M059J (cell line): ENCODE results near the gene DCLK1. TPM values are rescaled to one million over a fixed set of nuclear protein-coding genes. Genes with fewer than 3 reads are reported as not detected.
"Not testable (repeated sequence)": the region's sequence is repeated elsewhere in the genome, so short reads cannot be mapped to it uniquely, and the experiment has no call there.

Source experiments
- DNase-seq: peaks from one replicate; pipeline ENCODE4 v3.0.0-alpha.2; 2012; ENCODE audit warnings: low read depth
- total RNA-seq: library from RNA; depleted of rRNA; stranded (reverse); fragments of >200 nt; shearing (Covaris generic); gene quantifications from 2 replicates; pipeline ENCODE4 v1.2.3, GENCODE V29; 2014

DCLK1 gene
- total RNA-seq, 1 experiment from 2014 or later = 2.0 TPM

DNA sequence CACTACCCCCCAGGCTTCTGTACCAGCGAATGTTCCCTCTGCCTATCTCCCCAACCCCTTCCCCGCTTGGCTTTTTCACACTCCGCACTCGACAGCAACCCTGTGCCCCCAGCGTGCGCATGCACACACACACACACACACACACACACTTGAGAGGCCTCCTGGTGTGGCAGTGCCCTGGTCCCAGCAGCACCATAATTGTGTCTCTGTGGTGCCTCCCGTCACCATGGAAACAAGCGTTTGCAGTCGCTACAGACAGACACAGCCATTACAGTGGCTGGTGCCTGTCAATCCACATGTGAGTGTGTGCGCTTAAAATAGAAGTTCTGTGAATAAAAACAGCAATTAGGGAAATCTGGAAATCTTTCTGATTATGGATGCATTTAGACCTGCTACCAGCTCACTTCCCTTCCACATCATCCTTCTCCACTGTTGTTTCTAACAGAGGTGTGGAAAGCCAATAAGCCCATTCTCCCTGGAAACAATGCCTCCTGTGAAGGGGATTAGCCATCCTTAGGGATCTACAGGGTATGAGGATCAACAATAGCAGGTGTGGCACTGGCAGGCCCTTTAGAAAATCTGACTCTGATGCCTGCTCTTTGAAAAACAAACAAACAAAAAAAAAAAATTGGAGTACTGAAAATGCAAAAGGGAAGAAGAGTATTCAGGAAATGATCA is 146.3 kb downstream of the DCLK1 start:
- peak; percentile 15 for DNase-seq

DNA sequence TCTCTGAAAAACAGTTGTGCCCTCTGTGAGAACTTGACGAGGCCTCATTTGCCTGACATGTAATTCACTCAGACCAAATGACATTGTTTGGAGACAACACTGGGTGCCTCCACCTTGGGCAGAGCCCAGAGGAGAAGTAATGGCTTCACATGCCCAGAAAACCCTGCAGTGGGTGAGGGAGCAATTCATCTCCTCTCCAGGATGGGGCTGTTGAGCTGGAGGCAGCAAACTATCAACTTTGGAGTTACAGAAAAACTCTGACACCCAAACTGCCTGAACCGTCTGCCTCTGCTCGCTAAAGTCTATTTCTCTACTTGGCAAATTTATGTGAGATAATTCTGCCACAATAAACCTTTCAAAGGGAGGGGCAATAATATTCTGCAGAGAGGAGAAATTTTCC is 146.9 kb downstream of the DCLK1 start:
- no peak for DNase-seq

DNA sequence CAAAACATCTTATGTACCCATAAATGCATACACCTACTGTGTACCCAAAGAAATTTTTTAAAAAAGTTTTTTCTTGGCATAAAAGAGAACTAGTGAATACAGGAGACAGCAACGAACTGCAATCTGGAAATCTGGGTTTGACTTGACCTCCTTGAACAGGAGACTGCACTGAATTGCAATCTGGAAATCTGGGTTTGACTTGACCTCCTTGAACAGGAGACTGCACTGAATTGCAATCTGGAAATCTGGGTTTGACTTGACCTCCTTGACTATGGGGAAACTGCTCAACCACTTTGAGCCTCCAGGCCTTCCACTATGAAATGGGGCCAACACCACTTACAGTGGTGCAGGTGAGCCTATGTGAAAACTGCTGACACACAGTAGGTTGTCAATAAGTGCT is 147.5 kb downstream of the DCLK1 start:
- not testable (repeated sequence) for DNase-seq

GRCh38 chr13:35983206-35983605 is 148.0 kb downstream of the DCLK1 start:
- no peak for DNase-seq

DNA sequence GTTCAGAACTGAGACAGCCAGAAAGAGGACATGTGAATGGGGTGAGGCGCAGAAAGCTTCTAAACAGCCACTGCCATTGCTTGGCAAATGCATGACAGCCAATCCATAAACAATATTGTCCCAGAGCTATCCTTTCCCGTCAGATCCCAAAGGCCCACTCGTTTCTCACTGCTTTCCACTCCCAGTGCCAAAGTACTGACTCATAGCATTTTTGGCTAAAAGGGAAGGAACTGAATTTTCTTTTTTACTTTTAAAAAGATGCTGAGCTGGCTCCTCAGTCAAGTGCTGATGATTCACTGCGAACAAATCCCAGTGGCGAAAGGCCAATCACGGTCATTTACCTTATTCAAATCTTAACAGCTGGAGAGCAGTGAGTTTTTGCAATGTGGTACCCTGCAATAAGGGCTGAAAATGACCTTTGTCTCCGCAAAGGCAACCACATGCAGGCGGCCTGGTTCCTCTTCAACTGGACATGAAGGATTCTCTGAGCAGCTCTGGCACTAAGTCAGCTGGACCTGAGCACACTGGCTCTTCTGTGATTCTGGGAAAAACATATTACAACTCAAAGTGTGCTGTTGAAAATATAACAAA is 151.7 kb downstream of the DCLK1 start:
- peak; percentile 93 for DNase-seq

- DNase-seq = peak; percentile 66
Observed at GRCh38 chr13:35978607-35979316, 152.4 kb downstream of the DCLK1 start.

- DNase-seq = no peak
Observed at GRCh38 chr13:35977060-35977459, 154.1 kb downstream of the DCLK1 start.

DNA sequence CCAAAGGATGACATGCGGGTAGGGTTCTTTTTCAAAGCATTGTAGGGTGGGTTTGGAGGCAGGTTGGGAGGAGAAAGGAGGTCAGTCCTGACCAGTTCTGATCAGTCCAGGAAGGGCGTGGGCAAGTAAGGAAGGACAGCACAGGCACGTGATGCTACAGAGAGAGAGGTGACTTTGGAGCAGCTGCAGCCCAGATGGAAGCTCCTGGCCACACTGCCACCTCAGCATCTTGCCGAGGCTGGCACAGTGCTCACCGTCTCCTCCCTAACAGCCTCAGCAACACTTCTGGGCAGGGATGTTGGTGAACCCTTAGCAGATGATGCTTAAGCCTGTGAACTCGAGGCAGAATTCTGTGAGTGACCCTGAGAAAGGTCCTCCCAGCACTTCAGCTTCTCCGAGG is 155.1 kb downstream of the DCLK1 start:
- no peak for DNase-seq

- not testable (repeated sequence) for DNase-seq
Observed at GRCh38 chr13:35966951-35967350, 164.2 kb downstream of the DCLK1 start.

- DNase-seq = no peak
Observed at GRCh38 chr13:35966024-35966423, 165.2 kb downstream of the DCLK1 start.

GRCh38 chr13:35965226-35965927 is 165.8 kb downstream of the DCLK1 start:
- DNase-seq = no peak

- peak; percentile 2 for DNase-seq
Observed at GRCh38 chr13:35964863-35965180, 166.4 kb downstream of the DCLK1 start.

DNA sequence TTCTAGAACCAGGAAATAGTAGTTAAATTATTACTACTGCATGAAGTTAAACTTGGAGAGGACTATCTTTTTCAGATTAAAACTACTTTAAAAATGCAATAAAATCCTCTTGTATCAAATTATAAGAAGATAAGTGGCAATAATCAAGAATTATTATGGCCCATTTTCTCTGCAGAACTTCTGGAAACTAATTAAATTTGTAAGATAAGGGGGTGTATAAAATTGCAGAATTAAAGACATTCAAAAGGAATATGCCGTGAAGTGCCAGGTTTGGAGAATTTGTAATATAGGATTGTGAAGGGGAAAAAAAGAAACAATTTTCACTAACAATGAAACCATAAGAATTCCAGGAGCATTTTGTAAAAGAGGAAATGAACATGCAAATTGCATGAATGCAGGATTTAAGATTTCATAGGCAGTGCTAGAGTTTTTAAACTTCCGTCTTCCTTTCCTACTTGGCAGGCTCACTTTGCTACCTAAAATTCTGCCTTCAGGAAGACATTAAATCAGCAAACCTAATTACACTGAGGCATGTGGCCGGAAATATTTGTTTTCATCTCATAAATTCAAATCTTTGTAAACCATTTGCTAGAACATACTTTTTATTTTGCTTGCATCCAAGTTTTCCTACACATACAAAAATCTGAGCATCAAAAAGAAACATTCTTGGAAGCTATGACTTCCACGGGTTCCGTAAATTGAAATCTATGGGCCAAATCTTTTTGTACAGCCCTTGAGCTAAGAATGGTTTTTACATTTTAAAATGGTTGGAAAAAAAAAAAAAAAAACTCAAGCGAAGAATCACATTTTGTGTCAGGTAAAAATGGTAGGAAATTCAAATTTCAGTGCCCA is 166.9 kb downstream of the DCLK1 start:
- DNase-seq = no peak

DNA sequence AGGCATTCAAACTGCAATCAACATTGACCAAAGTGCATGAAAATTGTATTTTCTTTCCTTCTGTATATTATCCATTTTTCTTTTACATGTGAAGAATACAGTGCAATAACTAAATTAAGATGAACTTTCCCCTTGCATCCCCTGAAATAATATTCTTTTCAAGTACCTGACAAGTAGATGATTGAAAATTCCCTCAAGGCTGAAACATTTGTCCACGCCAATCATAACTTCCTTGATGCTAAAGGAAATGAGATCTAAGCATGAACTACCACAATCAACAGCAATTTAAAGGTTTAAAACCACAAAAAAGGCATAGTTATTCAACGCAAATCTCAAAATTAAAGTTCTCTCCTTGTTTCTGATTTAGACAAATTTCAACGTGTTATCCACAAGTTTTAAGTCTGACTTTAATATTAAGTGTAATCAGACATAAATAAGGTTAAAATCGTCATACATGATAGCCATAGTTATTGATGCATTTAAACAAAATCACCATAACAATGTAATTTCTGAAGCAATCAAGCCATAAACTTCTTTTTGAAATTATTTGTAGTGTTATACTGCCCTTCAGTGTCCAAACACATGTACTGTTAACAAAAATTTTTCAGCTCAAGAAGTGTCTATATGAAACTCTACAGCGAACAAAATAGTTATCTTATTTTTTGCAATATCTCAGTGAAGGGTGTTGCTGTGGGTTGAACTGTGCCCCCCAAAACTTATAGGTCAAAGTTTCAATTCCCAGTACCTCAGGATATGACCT is 169.5 kb downstream of the DCLK1 start:
- DNase-seq = no peak

- peak; percentile 3 for DNase-seq
Observed at GRCh38 chr13:35961002-35961401, 170.2 kb downstream of the DCLK1 start.

- no peak for DNase-seq
Observed at GRCh38 chr13:35957996-35958395, 173.2 kb downstream of the DCLK1 start.

DNA sequence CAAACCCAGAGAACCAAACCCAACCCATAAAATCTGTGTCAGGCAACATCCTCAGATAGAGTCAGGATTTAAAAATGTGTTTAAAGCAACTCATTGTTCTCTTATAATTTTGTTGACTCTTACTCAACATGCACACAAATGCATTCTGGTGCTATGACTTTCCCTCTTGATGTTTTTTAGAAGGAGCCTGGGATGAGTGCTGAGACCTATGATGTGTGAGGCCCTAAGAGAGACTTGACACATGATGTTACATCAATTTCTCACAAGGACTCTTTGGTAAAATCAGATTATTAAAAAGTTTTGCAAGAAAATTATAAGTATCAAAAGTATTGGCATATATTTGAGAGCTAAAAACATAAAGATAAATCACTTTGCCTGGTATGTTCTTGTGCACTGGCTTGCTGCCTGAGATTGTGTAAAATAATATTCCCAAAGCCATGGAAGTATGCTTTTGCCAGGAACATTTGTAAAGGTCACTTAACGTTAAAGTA is 173.9 kb downstream of the DCLK1 start:
- DNase-seq = peak; percentile 2

GRCh38 chr13:35956074-35956473 is 175.1 kb downstream of the DCLK1 start:
- DNase-seq = no peak

DNA sequence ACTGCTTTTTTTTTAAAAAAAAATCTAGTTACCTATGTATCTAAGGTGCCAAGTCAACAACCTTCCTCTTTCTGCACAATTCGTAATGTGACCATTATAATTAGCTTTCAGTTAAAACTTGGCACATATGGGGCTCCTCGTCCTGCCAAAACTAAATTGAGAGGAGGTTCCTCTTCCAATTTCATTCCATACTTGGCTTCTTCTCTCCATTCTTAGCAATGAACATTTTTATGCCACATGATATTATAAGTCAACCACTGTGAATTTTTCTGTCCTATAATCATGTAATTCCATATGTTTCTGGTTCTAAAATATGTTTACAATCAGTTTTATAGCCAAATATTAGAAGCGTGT is 177.0 kb downstream of the DCLK1 start:
- no peak for DNase-seq

DNA sequence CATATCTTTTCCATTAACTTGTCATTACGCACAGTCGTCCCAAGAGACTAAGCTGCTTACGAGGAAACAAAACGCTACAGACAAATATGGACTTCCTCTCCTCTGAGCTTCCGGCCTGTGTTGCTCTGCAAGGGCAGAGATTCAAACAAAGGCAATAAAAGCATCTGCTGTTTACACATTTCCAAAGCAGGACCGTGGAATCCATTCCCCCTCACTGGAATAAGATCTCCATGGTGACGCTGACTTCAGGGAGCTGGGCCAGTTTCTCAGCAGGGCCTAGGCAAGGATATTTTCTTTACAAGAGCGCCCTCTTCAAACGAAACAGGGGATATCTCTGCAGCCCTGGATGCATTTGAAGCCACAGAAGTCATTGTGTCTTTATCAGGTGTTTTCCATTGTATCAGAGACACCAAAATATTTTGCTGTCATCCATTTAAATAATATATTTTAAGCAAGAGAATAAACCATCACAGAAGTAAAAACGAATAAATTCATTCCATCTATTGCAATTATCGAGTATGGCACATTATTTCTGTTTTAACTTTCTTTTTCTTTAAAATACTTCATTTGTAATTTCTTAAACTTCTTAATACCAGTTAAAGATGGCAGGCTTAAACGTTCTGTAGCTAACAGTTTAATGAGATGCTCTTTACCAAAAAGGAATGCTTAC is 177.5 kb downstream of the DCLK1 start:
- peak; percentile 75 for DNase-seq
